HEK293T (cell line): ENCODE measurements around the gene INS.

ENCODE experiments used
- CTCF ChIA-PET: fragments of 350-600 bp; formaldehyde crosslinking; extraction: SDS; loops from one replicate; lab custom pipeline; 2021; ENCODE audit warnings: antibody characterized with exemption, inconsistent platforms; lab: Yijun Ruan, JAX
- POLR2A ChIA-PET: fragments of 350-600 bp; formaldehyde crosslinking; extraction: SDS; loops from one replicate; lab custom pipeline; 2020; ENCODE audit warnings: antibody characterized with exemption, inconsistent platforms; lab: Yijun Ruan, JAX
- DNase-seq: peaks from one replicate; pipeline ENCODE4 v3.0.0; 2012; ENCODE audit warnings: mixed read lengths; ENCODE audit errors: extremely low spot score
- ARNT ChIP-seq: fragments of 450-650 bp; IDR thresholded peaks from 2 replicates; pipeline ENCODE4 v1.6.1; 2017; ENCODE audit warnings: mild to moderate bottlenecking
- BHLHE40 ChIP-seq: fragments of 450-650 bp; IDR thresholded peaks from 2 replicates; pipeline ENCODE4 v1.6.1; 2016; ENCODE audit warnings: mild to moderate bottlenecking, moderate library complexity, borderline replicate concordance
- CTBP1 ChIP-seq: fragments of 450-650 bp; IDR thresholded peaks from 2 replicates; pipeline ENCODE4 v1.6.1; 2016; ENCODE audit warnings: borderline replicate concordance
- ELF4 ChIP-seq: fragments of 450-650 bp; IDR thresholded peaks from 2 replicates; pipeline ENCODE4 v1.6.1; 2017; ENCODE audit warnings: antibody characterized with exemption
- FOXA1 ChIP-seq: fragments of 450-650 bp; IDR thresholded peaks from 2 replicates; pipeline ENCODE4 v1.6.1; 2016; ENCODE audit warnings: mild to moderate bottlenecking
- FOXK2 ChIP-seq: fragments of 450-650 bp; IDR thresholded peaks from 2 replicates; pipeline ENCODE4 v1.6.1; 2016; ENCODE audit warnings: mild to moderate bottlenecking
- FOXM1 ChIP-seq: fragments of 450-650 bp; IDR thresholded peaks from 2 replicates; pipeline ENCODE4 v1.6.1; 2017; ENCODE audit warnings: mild to moderate bottlenecking, borderline replicate concordance
- HDGF ChIP-seq: fragments of 450-650 bp; IDR thresholded peaks from 2 replicates; pipeline ENCODE4 v1.6.1; 2017; ENCODE audit warnings: antibody characterized with exemption, borderline replicate concordance
- L3MBTL2 ChIP-seq: fragments of 450-650 bp; conservative IDR thresholded peaks from 2 replicates; pipeline ENCODE4 v1.6.1; 2016; ENCODE audit warnings: mild to moderate bottlenecking
- LEF1 ChIP-seq: fragments of 450-650 bp; IDR thresholded peaks from 2 replicates; pipeline ENCODE4 v1.6.1; 2017; ENCODE audit warnings: mild to moderate bottlenecking, borderline replicate concordance
- NFRKB ChIP-seq: fragments of 450-650 bp; IDR thresholded peaks from 2 replicates; pipeline ENCODE4 v1.6.1; 2016; ENCODE audit warnings: mild to moderate bottlenecking, moderate library complexity
- SP1 ChIP-seq: fragments of 450-650 bp; IDR thresholded peaks from 2 replicates; pipeline ENCODE4 v1.6.1; 2017
- SUZ12 ChIP-seq: fragments of 450-650 bp; IDR thresholded peaks from 2 replicates; pipeline ENCODE4 v1.6.1; 2016; ENCODE audit warnings: mild to moderate bottlenecking
- TARDBP ChIP-seq: fragments of 450-650 bp; IDR thresholded peaks from 2 replicates; pipeline ENCODE4 v1.6.1; 2016
- ZNF384 ChIP-seq: fragments of 450-650 bp; IDR thresholded peaks from 2 replicates; pipeline ENCODE4 v1.6.1; 2016
- TF ChIP-seq, protein P1 (sequence below): fragments of 450-650 bp; IDR thresholded peaks from 2 replicates; pipeline ENCODE4 v1.6.1; 2016

INS gene

DNA sequence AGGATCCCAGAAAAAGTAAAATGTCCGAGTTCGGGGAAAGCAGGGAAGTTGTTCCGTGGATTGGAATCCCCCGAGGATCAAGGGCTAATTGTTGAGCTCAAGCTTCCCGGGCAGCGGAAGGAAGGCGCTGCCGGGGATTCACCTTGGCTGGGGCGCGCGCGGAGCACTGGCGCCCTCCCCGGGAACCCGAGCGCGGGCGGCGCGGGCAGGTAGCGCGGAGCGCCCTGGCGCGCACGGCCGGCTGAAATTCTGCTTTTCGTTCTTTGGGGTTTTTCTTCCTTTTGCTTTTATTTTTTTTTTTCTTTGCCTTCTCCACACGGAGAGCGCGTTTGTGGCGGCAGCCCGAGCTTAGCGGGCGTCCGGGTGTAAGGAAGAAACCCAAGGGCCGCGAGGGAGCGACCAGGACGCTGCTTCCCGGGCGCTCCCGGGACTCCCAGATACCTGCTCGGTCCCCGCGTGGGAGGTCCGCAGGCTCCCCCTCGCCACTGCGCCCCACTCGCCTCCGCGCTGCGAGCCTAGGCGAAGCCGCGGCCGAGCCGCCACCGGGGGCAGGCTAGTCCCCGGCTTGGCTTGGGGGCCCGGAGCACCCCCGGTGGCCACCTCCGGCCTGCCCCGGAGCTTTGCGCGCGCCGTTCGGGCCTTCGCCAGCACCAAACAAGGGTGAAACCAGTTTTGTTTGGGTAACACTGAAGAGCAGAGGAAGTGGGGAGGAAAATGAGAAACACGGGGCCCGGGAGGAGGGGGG is 17.0 kb downstream of the INS start:
- no peak for TF ChIP-seq ELF4
- no peak for TF ChIP-seq TARDBP
- TF ChIP-seq HDGF: no peak
- no peak for TF ChIP-seq L3MBTL2
- no peak for TF ChIP-seq NFRKB
- TF ChIP-seq SUZ12: no peak
- TF ChIP-seq ARNT: no peak
- no peak for TF ChIP-seq SP1
- TF ChIP-seq ZNF384: no peak
- ChIA-PET POLR2A (no interaction called here), CTCF (interaction anchor here (0.7 kb wide), 1 partner anchor 114 kb away, joined by 3 read pairs; no protein-coding TSS in a partner anchor)
- DNase-seq: no peak

DNA sequence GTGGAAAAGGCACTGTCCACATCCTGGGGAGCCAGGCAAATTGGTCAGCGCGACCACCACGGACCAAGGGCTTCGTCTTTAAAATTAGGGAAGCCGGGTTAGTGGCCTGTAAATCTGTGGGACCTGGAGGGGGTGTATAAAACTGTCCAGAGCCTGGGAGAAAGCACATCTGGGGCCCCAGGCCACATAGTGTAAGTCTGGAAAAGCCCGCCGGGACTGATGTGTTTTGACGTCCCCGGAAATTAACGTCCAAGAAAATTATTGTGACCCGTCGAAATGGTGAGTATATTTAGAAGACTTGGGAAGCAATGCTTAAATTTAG is 17.6 kb downstream of the INS start:
- POLR2A ChIA-PET: no interaction called here
- TF ChIP-seq ARNT (no peak), LEF1 (no peak), ELF4 (no peak), ZNF384 (no peak), SUZ12 (no peak), L3MBTL2 (no peak), FOXM1 (no peak)
- DNase-seq: no peak
- CTCF ChIA-PET: interaction anchor here (0.7 kb wide), 1 partner anchor 113 kb away, joined by 3 read pairs; no protein-coding TSS in a partner anchor

DNA sequence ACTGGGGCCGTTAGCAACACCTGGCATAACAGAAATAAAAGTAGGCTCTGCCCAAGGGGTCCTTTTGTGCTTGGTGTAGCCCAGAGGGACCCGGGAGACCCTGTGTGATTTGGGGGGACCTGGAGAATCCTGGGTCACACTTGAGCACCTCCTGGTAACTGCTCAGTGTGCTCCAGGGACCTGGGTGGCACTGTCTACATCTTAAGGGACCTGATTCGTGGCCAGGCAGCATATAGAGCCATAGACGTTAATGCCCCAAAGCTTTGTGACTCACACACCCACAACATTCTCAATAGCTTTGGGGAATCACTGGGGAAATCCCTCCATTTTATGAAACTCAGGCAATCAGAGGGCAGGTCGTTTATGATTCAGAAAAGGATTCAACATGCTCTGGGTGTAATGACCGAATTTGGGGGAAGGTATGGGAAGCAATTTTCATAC is 18.2 kb downstream of the INS start:
- DNase-seq: no peak
- no peak for TF ChIP-seq SUZ12
- TF ChIP-seq LEF1: no peak
- no peak for TF ChIP-seq ZNF384
- TF ChIP-seq L3MBTL2: no peak
- TF ChIP-seq ARNT: no peak
- ChIA-PET POLR2A (no interaction called here), CTCF (no interaction called here)

DNA sequence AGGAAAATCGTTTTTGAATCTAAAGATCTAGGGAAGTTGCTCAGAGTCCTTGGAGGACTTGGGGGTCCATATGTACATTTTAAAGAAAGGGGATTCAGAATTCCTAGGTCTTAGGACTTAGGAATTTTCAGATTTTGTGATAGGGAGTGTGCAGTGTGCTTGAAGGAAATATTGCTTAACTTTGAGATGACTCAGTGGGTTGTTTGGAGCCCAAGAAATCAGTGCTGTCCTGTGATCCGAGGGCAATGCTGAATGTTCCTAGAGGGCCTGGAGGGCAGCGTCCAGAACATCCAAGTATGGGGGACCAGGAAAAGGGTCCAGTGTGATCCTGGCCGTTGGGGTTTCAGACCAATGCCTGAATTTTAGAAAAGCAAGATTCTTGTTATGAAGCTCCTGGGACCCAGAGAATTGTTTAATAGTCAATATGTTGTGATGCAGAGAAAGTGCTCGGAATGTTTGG is 18.7 kb downstream of the INS start:
- CTCF ChIA-PET: interaction anchor here (0.8 kb wide), 1 partner anchor 490 kb away, joined by 3 read pairs; no protein-coding TSS in a partner anchor
- POLR2A ChIA-PET: no interaction called here
- TF ChIP-seq FOXM1: no peak
- no peak for TF ChIP-seq ELF4
- no peak for TF ChIP-seq SUZ12
- DNase-seq: no peak

DNA sequence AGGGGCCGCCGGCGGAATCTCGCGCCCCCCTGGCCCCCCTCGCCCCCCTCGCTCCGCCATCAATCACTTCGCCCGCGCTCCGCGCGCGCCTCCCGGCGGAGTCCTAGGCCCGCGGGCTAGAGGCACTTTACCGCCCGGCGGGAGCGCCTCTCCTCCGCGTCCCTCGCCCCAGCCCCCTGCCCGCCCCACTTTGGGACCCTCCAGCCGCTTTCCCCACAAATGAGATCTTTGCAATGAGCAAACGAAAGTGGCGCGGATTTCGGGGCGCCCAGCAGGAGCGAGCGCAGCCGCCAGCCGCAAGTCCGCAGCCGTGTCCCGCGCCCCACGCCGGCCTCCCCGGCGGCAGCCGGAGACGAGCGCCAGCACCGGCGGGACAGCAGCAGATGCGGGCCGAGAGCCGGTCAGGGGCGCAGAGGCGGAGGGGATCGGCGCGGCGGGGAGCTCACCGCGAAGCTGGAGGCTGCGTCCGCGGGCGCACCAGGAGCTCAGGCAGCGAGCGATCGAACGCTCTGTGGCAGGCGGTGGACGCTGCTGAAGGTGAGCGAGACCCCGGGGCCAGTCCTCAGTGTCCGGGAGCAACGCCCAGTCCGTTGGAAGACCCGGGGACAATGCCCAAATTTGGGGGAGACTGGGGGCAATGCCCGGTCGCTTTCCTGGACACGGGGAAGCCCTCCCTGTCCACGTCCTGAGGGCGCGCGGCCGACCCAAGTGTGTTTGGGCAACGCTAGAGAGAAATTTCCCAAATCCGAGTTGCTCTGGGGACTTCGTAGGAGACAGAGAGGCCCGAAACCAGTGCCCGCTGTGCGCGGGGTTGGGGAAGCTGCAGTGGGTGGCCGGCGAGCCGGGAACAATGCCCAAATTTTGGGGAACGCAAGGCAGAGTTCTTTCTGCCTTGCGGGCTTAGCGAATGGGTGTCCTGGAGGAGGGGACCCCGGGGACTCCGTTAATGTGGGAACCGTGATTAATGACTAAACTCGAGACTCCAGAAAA is 20.3 kb downstream of the INS start:
- ChIA-PET POLR2A (interaction anchor here (1.4 kb wide), 1 partner anchor 103 kb away, joined by 3 read pairs; no protein-coding TSS in a partner anchor), CTCF (interaction anchor here (1.0 to 1.3 kb wide), 3 partner anchors 9 to 258 kb away, joined by 4 to 5 read pairs (median 4); no protein-coding TSS in a partner anchor)
- no peak for DNase-seq
- TF ChIP-seq SP1 (no peak), FOXM1 (no peak), NFRKB (no peak), SUZ12 (no peak), FOXA1 (no peak), ELF4 (no peak), TARDBP (no peak), L3MBTL2 (no peak), ZNF384 (no peak), ARNT (no peak), FOXK2 (no peak), HDGF (no peak), CTBP1 (no peak), BHLHE40 (no peak), LEF1 (no peak)
- TF ChIP-seq, protein P1, sequence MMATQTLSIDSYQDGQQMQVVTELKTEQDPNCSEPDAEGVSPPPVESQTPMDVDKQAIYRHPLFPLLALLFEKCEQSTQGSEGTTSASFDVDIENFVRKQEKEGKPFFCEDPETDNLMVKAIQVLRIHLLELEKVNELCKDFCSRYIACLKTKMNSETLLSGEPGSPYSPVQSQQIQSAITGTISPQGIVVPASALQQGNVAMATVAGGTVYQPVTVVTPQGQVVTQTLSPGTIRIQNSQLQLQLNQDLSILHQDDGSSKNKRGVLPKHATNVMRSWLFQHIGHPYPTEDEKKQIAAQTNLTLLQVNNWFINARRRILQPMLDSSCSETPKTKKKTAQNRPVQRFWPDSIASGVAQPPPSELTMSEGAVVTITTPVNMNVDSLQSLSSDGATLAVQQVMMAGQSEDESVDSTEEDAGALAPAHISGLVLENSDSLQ: no peak

DNA sequence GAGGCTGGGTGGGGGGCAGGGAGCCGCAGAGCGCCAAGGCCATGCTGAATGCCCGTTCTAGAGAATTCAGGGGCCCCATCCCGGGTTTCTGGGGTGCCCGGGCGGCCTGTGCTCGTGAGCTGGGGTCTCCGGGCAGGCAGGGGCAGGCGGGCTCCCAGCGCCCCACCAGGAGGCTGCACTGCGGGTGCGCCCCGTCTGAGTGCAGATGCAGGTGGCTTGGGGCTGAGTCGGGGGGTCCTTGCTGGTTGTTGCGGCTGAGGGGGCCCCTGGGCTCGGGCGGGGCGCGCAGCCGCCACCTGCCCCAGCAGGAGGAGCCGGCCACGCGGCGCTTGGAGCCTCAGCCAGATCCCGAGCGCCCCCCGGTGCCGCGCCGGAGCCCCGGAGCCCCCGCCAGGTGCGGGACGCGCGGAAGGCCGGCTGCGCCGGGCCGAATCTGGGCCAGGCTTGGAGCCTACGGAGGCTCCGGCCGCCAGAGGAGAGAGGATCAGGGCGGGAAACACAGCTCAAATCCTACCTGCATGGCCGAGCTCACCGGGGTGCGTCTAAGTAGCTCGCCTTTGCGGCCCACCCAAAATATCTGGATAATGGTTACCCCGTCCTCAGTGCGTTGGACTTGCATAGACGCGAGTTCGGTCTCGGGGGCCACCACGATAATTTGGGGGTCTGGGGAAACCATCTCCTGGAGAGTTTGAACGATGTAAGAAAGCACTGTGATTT is 21.2 kb downstream of the INS start:
- TF ChIP-seq FOXM1: no peak
- TF ChIP-seq FOXK2: no peak
- TF ChIP-seq, protein P1: no peak
- TF ChIP-seq SP1: no peak
- TF ChIP-seq ELF4: no peak
- TF ChIP-seq LEF1: no peak
- no peak for TF ChIP-seq BHLHE40
- no peak for TF ChIP-seq ZNF384
- no peak for TF ChIP-seq ARNT
- TF ChIP-seq L3MBTL2: no peak
- no peak for TF ChIP-seq CTBP1
- TF ChIP-seq NFRKB: no peak
- no peak for TF ChIP-seq HDGF
- TF ChIP-seq SUZ12: no peak
- no peak for TF ChIP-seq FOXA1
- no peak for TF ChIP-seq TARDBP
- ChIA-PET CTCF (interaction anchor here (1.3 kb wide), 1 partner anchor 257 kb away, joined by 5 read pairs; no protein-coding TSS in a partner anchor), POLR2A (no interaction called here)
- DNase-seq: no peak
